OCI-LY7 (cell line): ENCODE results near the gene NTRK3. TPM values are rescaled to one million over a fixed set of nuclear protein-coding genes. Genes with fewer than 3 reads are reported as not detected.

Source experiments
- BruUV-seq: library from RNA; stranded (reverse); fragments of 400-500 nt; replicated peaks from 2 replicates; lab custom pipeline; 2021; lab: Mats Ljungman, UMichigan
- CTCF ChIA-PET: fragments of 300-600 bp; sonication (Branson Sonifier 250); formaldehyde crosslinking; loops from one replicate; lab custom pipeline; 2022; ENCODE audit warnings: antibody characterized with exemption; ENCODE audit not compliant: unreplicated experiment; lab: Charles Lee
- POLR2A ChIA-PET: fragments of 300-600 bp; sonication (Branson Sonifier 250); formaldehyde crosslinking; loops from one replicate; lab custom pipeline; 2022; ENCODE audit warnings: antibody characterized with exemption; lab: Charles Lee
- DNase-seq: peaks from one replicate; pipeline ENCODE4 v3.0.0-alpha.2; 2015; ENCODE audit warnings: low spot score
- H2AFZ ChIP-seq: fragments of 200-600 bp; sonication (generic), shearing (Covaris generic); 2 replicates; pipeline ENCODE4 v1.6.1; 2014; ENCODE audit warnings: mild to moderate bottlenecking, antibody characterized with exemption, low read length, moderate library complexity
- H3K27ac ChIP-seq: fragments of 200-600 bp; sonication (generic); 2 replicates; pipeline ENCODE4 v1.5.1; 2014; ENCODE audit warnings: mixed run types, low read depth, mild to moderate bottlenecking, moderate library complexity, low read length, inconsistent platforms; ENCODE audit not compliant: poor library complexity, severe bottlenecking
- H3K36me3 ChIP-seq: fragments of 200-600 bp; sonication (generic); 2 replicates; pipeline ENCODE4 v1.6.1; 2014; ENCODE audit warnings: mild to moderate bottlenecking, antibody characterized with exemption, low read length, moderate library complexity, mixed read lengths; ENCODE audit not compliant: insufficient read depth
- H3K4me1 ChIP-seq: fragments of 200-600 bp; sonication (generic); 2 replicates; pipeline ENCODE4 v1.5.1; 2014; ENCODE audit warnings: mild to moderate bottlenecking, low read length; ENCODE audit not compliant: insufficient read depth, poor library complexity, severe bottlenecking
- H3K4me2 ChIP-seq: fragments of 200-600 bp; sonication (generic); 2 replicates; pipeline ENCODE4 v1.6.1; 2014; ENCODE audit warnings: mild to moderate bottlenecking, low read length
- H3K4me3 ChIP-seq: fragments of 200-600 bp; sonication (generic); 2 replicates; pipeline ENCODE4 v1.5.1; 2014; ENCODE audit warnings: mild to moderate bottlenecking, low read depth, low read length; ENCODE audit not compliant: poor library complexity, severe bottlenecking
- H3K79me2 ChIP-seq: fragments of 200-600 bp; sonication (generic); 2 replicates; pipeline ENCODE4 v1.6.1; 2016; ENCODE audit warnings: low read depth, mild to moderate bottlenecking, low read length, moderate library complexity, mixed read lengths; ENCODE audit not compliant: insufficient read depth
- H3K9me2 ChIP-seq: fragments of 200-600 bp; sonication (generic); 2 replicates; pipeline ENCODE4 v1.6.1; 2016; ENCODE audit warnings: mild to moderate bottlenecking, low read length, mixed read lengths; ENCODE audit not compliant: insufficient read depth
- H3K9me3 ChIP-seq: fragments of 200-600 bp; sonication (generic); 2 replicates; pipeline ENCODE4 v1.6.1; 2014; ENCODE audit warnings: mild to moderate bottlenecking, mixed run types, low read length, mixed read lengths
- H4K20me1 ChIP-seq: fragments of 200-600 bp; sonication (generic); 2 replicates; pipeline ENCODE4 v1.6.1; 2014; ENCODE audit warnings: mild to moderate bottlenecking, antibody characterized with exemption, low read length, moderate library complexity, mixed read lengths; ENCODE audit not compliant: insufficient read depth
- CTCF ChIP-seq: fragments of 200-600 bp; sonication (generic); conservative IDR thresholded peaks from 2 replicates; pipeline ENCODE4 v1.5.1; 2014; ENCODE audit warnings: mild to moderate bottlenecking, antibody characterized with exemption, low read length, moderate library complexity, mixed read lengths
- EZH2phosphoT487 ChIP-seq: fragments of 200-600 bp; sonication (generic); IDR thresholded peaks from 2 replicates; pipeline ENCODE4 v1.6.1; 2018; ENCODE audit warnings: low read depth, borderline replicate concordance, mild to moderate bottlenecking, mixed run types, antibody characterized with exemption, low read length, moderate library complexity, mixed read lengths
- intact Hi-C: fragments of 100-400 bp; cut with micrococcal nuclease; formaldehyde crosslinking; loops from one replicate; pipeline ENCODE4 v1.10.0; 2022; ENCODE audit not compliant: unreplicated experiment
- total RNA-seq, 2 experiments: library from RNA; depleted of rRNA in 1 of 2; stranded (reverse); fragments of >200 nt in 1 of 2; shearing (Covaris generic) in 1 of 2; gene quantifications; 2 replicates each; pipeline ENCODE4 v1.2.3, GENCODE V29; 2014 to 2022

NTRK3 gene
- total RNA-seq, 2 experiments from 2014 or later = 0.50 to 2.5 TPM

GRCh38 chr15:88255087-88255483 lies 1.5 kb downstream of the NTRK3 start:
- no peaks in the 10 kb centered on the region for H3K9me2 ChIP-seq
- H2AFZ ChIP-seq = no peak overlapping the region
- no peaks in the 10 kb centered on the region for H3K79me2 ChIP-seq
- no peaks in the 10 kb centered on the region for H3K36me3 ChIP-seq
- DNase-seq = no peak
- no peaks in the 10 kb centered on the region for H3K9me3 ChIP-seq
- no peak overlapping the region for H3K4me3 ChIP-seq
- no peak overlapping the region for H3K4me2 ChIP-seq
- no TSS peak for BruUV-seq
- intact Hi-C loops = no loop called here
- H3K4me1 ChIP-seq = peaks cover 7% of the 10 kb centered on the region
- TF ChIP-seq CTCF (no peak), EZH2phosphoT487 (no peak)
- ChIA-PET POLR2A (no interaction called here), CTCF (no interaction called here)
- no peak overlapping the region for H3K27ac ChIP-seq
- no peaks in the 10 kb centered on the region for H4K20me1 ChIP-seq

DNA sequence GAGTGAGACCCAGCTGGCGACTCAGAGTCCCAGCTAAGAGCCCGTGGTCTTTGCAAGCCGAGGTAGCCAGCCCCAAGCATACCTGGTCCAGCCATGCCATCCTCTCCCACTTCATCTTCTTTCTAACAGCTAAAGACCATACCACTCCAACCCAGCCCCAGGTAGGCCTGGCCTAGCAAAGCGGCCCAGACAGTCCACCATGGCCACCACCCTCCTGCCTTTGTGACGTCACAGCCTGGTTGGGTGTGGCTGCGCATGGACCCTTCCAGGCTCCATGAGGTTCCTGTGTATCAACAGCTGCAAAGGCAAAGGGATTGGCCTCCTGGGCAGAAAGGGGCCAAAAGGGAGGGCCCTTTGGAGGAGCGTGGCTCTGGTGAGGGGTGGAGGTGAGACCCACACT lies 4.1 kb downstream of the NTRK3 start:
- Histone ChIP-seq H3K9me2 (no peaks in the 10 kb centered on the region), H3K36me3 (no peaks in the 10 kb centered on the region), H3K79me2 (no peaks in the 10 kb centered on the region), H3K4me3 (no peak overlapping the region), H4K20me1 (no peaks in the 10 kb centered on the region), H3K9me3 (no peaks in the 10 kb centered on the region), H3K4me2 (no peak overlapping the region), H3K4me1 (no peaks in the 10 kb centered on the region), H3K27ac (no peak overlapping the region), H2AFZ (no peak overlapping the region)
- BruUV-seq = no TSS peak
- TF ChIP-seq EZH2phosphoT487 (no peak), CTCF (no peak)
- ChIA-PET CTCF (no interaction called here), POLR2A (no interaction called here)
- DNase-seq = no peak
- intact Hi-C loops = no loop called here

- TF ChIP-seq EZH2phosphoT487 (no peak), CTCF (no peak)
- CTCF ChIA-PET = no interaction called here
- BruUV-seq = no TSS peak
- H3K4me3 ChIP-seq = no peak overlapping the region
- H3K27ac ChIP-seq = no peak overlapping the region
- POLR2A ChIA-PET = no interaction called here
- intact Hi-C loops = no loop called here
- H3K36me3 ChIP-seq = no peaks in the 10 kb centered on the region
- DNase-seq = no peak
- H3K4me1 ChIP-seq = peaks cover 10% of the 10 kb centered on the region
- no peak overlapping the region for H3K4me2 ChIP-seq
- H3K9me2 ChIP-seq = no peaks in the 10 kb centered on the region
- H4K20me1 ChIP-seq = no peaks in the 10 kb centered on the region
- no peak overlapping the region for H2AFZ ChIP-seq
- no peaks in the 10 kb centered on the region for H3K9me3 ChIP-seq
- H3K79me2 ChIP-seq = no peaks in the 10 kb centered on the region
Observed at GRCh38 chr15:88250826-88251225, 5.7 kb downstream of the NTRK3 start.
